ENCODE data around the gene PRMT5.

The PRMT5 gene

DNA sequence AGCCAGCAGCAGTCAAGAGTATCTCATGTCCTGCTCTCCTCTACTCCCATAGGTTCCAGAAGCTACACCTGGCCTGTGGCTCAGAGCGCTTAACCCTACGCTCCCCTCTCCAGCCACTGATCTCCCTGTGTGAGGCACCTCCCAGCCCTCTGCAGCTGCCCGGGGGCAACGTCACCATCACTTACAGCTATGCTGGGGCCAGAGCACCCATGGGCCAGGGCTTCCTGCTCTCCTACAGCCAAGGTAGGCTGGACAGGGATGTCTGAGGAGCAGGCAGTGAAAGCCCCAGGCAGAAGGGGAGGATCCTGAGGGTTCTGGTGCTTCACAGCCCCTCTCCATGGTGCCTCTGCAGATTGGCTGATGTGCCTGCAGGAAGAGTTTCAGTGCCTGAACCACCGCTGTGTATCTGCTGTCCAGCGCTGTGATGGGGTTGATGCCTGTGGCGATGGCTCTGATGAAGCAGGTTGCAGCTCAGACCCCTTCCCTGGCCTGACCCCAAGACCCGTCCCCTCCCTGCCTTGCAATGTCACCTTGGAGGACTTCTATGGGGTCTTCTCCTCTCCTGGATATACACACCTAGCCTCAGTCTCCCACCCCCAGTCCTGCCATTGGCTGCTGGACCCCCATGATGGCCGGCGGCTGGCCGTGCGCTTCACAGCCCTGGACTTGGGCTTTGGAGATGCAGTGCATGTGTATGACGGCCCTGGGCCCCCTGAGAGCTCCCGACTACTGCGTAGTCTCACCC lies 54.0 kb downstream of the PRMT5 start:
- DNase-seq (ENCODE audit: low spot score), result no peak

DNA sequence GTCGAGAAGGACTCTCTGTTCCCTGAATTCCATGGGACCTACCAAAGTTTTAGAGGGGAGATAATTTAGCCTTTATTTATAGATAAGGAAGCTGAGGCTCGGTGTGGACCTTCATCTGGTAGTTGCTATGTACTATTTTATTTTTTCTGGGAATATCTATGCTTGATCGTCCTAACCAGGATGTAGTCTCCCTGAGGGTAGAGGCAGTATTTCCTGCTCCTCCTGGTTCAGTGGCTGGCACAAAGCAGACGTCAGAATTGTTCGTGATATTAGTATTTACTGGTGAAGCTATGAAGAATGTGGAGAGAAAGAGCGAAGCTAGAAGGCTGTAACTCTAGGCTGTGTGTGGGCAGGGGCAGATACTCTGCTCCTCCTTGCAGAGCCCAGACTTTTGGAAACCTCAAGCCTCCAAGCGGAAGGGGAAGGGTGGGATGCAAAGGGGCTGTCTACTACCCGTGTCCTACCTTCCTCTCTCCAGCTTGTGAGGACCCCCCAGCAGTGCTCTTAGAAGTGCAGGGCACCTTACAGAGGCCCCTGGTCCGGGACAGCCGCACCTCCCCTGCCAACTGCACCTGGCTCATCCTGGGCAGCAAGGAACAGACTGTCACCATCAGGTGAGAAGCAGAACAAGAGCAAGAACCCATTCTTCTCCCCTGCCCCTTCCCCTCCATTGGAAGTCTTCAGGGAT lies 56.2 kb downstream of the PRMT5 start:
- no peak for DNase-seq (ENCODE audit: low spot score)

DNA sequence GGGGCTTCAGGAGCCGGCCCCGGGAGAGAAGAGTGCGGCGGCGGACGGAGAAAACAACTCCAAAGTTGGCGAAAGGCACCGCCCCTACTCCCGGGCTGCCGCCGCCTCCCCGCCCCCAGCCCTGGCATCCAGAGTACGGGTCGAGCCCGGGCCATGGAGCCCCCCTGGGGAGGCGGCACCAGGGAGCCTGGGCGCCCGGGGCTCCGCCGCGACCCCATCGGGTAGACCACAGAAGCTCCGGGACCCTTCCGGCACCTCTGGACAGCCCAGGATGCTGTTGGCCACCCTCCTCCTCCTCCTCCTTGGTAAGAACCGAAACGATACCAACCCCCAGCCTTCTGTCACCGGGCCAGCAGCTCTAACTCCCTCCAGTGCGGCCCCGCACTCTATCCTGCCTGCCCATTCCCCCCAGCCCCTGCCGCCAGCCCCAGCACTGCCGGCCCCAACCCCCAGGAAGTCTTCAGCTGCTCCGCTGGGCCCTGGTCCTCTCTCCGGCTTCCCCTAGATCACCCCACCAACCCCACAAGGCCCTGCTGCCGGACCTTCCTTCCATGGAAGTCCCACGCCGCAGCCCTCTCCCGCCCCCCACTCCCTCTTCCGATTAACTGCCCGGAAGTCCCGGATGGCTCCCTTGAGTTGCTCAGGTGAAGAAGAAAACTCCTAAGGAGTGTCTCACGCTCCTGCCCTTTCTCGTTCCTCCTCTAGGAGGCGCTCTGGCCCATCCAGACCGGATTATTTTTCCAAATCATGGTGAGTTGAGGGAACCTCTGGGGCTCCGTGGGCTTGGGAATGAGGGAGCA lies 56.9 kb downstream of the PRMT5 start:
- peak; percentile 87 for DNase-seq (ENCODE audit: low spot score)

DNA sequence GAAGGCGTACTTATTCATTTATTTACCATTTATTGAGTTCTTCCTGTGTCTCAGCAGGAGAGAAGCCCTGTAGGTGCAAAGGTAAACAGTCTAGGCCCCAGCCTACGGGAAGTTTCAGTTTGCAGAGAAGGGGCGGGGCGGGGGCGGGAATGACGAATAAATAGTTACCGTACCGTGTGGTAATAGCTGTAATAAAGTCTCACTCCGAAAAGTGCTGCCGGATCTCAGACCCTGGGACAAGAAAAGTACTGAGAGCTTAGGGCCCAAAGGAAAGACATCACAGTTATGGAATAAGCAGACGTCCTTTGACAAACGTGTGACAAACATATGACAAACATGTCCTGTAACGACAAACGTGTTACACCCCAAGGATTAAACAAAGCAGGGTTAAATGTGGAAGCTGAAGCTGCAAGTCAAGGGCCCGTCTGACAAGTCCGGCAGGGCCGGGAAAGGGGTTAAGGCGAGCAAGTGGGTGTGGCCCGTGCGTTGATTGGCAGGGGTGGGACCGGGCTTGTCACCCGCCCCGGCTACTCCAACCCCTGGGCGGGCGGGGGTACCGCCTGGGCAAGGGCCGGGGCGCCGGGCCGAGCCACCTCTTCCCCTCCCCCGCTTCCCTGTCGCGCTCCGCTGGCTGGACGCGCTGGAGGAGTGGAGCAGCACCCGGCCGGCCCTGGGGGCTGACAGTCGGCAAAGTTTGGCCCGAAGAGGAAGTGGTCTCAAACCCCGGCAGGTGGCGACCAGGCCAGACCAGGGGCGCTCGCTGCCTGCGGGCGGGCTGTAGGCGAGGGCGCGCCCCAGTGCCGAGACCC lies 57.7 kb downstream of the PRMT5 start, which contains the start of gene LRP10:
Gene LRP10, plus strand, starts transcription at position 517 of the 809 bp plus-strand sequence. CDS start 564 bp downstream, outside the sequence.
- peak; percentile 95 for DNase-seq (ENCODE audit: low spot score)

DNA sequence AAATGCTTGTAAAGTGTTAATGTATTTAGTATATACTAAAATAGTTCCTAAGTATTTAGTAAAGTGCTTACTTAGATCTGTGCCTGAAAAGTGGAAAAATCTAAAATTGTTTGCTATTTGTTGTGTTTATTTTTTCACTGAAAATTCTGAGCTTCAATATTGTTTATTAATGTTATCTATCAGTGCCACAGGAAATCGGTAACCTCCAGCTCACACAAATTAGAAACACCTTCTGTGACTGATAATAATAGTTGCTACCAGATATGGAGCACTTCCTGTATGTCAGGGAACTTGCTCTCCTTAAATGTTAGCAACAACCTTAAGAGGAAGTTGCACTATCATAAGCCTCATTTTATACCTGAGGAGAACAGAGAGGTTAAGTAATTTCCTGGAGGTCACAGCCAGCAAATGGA lies 58.4 kb downstream of the PRMT5 start:
- no peak for DNase-seq (ENCODE audit: low spot score)
